A673 (cell line): Measurements from ENCODE around the gene MAGI1.

Experiments used
- EZH2 ChIP-seq: fragments of 200-600 bp; sonication (generic); IDR thresholded peaks from 2 replicates; pipeline ENCODE4 v1.6.1; 2017; ENCODE audit warnings: borderline replicate concordance, low read depth, mild to moderate bottlenecking, mixed read lengths, antibody characterized with exemption, low read length; ENCODE audit not compliant: poor library complexity, severe bottlenecking
- TF ChIP-seq, protein P1 (sequence below): fragments of 300-800, 200-600 bp; sonication (generic); conservative IDR thresholded peaks from 2 replicates; pipeline ENCODE4 v1.5.1; 2017; ENCODE audit warnings: low read depth, mild to moderate bottlenecking, antibody characterized with exemption, low read length, moderate library complexity, mixed read lengths

DNA sequence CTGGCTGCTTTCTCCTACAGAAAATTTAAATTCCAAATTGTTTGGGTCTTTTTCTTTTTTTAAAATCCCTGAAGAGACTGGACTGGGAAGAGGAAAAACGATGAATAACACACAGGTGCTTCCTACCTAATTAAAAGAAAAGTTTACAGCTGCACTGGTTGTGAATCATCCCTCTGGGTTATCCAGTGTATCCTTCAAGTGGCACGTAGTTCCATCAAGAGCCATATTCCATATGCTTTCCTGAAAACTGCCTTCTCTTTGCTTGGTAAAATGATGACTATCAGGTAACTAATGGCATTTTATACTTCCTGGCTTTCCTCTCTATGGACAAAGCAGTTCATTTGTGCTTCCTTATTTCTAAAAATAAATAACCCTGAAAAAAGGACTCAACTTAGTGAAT lies 123.2 kb downstream of the MAGI1 start:
- no peak for TF ChIP-seq EZH2
- TF ChIP-seq, protein P1, sequence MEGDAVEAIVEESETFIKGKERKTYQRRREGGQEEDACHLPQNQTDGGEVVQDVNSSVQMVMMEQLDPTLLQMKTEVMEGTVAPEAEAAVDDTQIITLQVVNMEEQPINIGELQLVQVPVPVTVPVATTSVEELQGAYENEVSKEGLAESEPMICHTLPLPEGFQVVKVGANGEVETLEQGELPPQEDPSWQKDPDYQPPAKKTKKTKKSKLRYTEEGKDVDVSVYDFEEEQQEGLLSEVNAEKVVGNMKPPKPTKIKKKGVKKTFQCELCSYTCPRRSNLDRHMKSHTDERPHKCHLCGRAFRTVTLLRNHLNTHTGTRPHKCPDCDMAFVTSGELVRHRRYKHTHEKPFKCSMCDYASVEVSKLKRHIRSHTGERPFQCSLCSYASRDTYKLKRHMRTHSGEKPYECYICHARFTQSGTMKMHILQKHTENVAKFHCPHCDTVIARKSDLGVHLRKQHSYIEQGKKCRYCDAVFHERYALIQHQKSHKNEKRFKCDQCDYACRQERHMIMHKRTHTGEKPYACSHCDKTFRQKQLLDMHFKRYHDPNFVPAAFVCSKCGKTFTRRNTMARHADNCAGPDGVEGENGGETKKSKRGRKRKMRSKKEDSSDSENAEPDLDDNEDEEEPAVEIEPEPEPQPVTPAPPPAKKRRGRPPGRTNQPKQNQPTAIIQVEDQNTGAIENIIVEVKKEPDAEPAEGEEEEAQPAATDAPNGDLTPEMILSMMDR, result no peak
